ENCODE measurements around the gene RASAL1.

RASAL1 gene

GRCh38 chr12:113064395-113065125, 71.0 kb downstream of the RASAL1 start:
- FAIRE-seq: no peak
- no peak for TF ChIP-seq POLR2AphosphoS5 (IDR thresholded peaks at IDR 0.05; ENCODE audit: low read depth, low read length)
- DNase-seq (ENCODE audit: insufficient read length): no peak

GRCh38 chr12:113063396-113064350, 71.9 kb downstream of the RASAL1 start:
- FAIRE-seq (no peak), DNase-seq (ENCODE audit: insufficient read length) (no peak)
- TF ChIP-seq POLR2A (IDR thresholded peaks at IDR 0.05; ENCODE audit: low read depth, low read length) (no peak), TAF1 (IDR thresholded peaks at IDR 0.05; ENCODE audit: borderline replicate concordance, low read depth, low read length) (no peak)

GRCh38 chr12:113062502-113063395, 72.8 kb downstream of the RASAL1 start:
- DNase-seq (ENCODE audit: insufficient read length) (no peak), FAIRE-seq (peak; percentile 33)
- no peak for TF ChIP-seq TAF1 (IDR thresholded peaks at IDR 0.05; ENCODE audit: borderline replicate concordance, low read depth, low read length)
- TF ChIP-seq POLR2AphosphoS5 (IDR thresholded peaks at IDR 0.05; ENCODE audit: low read depth, low read length): no peak

GRCh38 chr12:113061061-113061694, 74.4 kb downstream of the RASAL1 start:
- FAIRE-seq (peak; percentile 42), DNase-seq (ENCODE audit: insufficient read length) (no peak)
- no peak for TF ChIP-seq TAF1 (IDR thresholded peaks at IDR 0.05; ENCODE audit: borderline replicate concordance, low read depth, low read length)
- TF ChIP-seq POLR2AphosphoS5 (IDR thresholded peaks at IDR 0.05; ENCODE audit: low read depth, low read length): no peak
- no peak for TF ChIP-seq POLR2A (IDR thresholded peaks at IDR 0.05; ENCODE audit: low read depth, low read length)

GRCh38 chr12:113060336-113060960, 75.1 kb downstream of the RASAL1 start:
- no peak for DNase-seq (ENCODE audit: insufficient read length)
- TF ChIP-seq TAF1 (IDR thresholded peaks at IDR 0.05; ENCODE audit: borderline replicate concordance, low read depth, low read length): no peak
- no peak for TF ChIP-seq POLR2AphosphoS5 (IDR thresholded peaks at IDR 0.05; ENCODE audit: low read depth, low read length)
- no peak for TF ChIP-seq POLR2A (IDR thresholded peaks at IDR 0.05; ENCODE audit: low read depth, low read length)
- no peak for FAIRE-seq

- FAIRE-seq: no peak
- TF ChIP-seq POLR2AphosphoS5 (IDR thresholded peaks at IDR 0.05; ENCODE audit: low read depth, low read length) (no peak), POLR2A (IDR thresholded peaks at IDR 0.05; ENCODE audit: low read depth, low read length) (no peak), TAF1 (IDR thresholded peaks at IDR 0.05; ENCODE audit: borderline replicate concordance, low read depth, low read length) (no peak)
Observed at GRCh38 chr12:113059071-113059595, 76.4 kb downstream of the RASAL1 start.

GRCh38 chr12:113058553-113058952, 77.0 kb downstream of the RASAL1 start:
- FAIRE-seq (no peak), DNase-seq (ENCODE audit: insufficient read length) (no peak)
- TF ChIP-seq POLR2A (IDR thresholded peaks at IDR 0.05; ENCODE audit: low read depth, low read length) (no peak), POLR2AphosphoS5 (IDR thresholded peaks at IDR 0.05; ENCODE audit: low read depth, low read length) (no peak), TAF1 (IDR thresholded peaks at IDR 0.05; ENCODE audit: borderline replicate concordance, low read depth, low read length) (no peak)

More at GRCh38 chr12:113059071-113059595, 76.4 kb downstream of the RASAL1 start:
- DNase-seq (ENCODE audit: insufficient read length): no peak

GRCh38 chr12:113057565-113058485, 77.7 kb downstream of the RASAL1 start:
- DNase-seq (ENCODE audit: insufficient read length) (no peak), FAIRE-seq (no peak)
- no peak for TF ChIP-seq POLR2AphosphoS5 (IDR thresholded peaks at IDR 0.05; ENCODE audit: low read depth, low read length)
- no peak for TF ChIP-seq TAF1 (IDR thresholded peaks at IDR 0.05; ENCODE audit: borderline replicate concordance, low read depth, low read length)
- no peak for TF ChIP-seq POLR2A (IDR thresholded peaks at IDR 0.05; ENCODE audit: low read depth, low read length)

GRCh38 chr12:113056631-113057488, 78.7 kb downstream of the RASAL1 start, which contains the start of gene DTX1:
DTX1 (plus strand) TSS chr12:113056730; CDS start chr12:113058193, 1,463 bp downstream.
- no peak for FAIRE-seq
- DNase-seq (ENCODE audit: insufficient read length): no peak

More at GRCh38 chr12:113056631-113057488, 78.7 kb downstream of the RASAL1 start, which contains the start of gene DTX1:
- TF ChIP-seq POLR2A (IDR thresholded peaks at IDR 0.05; ENCODE audit: low read depth, low read length) (no peak), POLR2AphosphoS5 (IDR thresholded peaks at IDR 0.05; ENCODE audit: low read depth, low read length) (no peak), TAF1 (IDR thresholded peaks at IDR 0.05; ENCODE audit: borderline replicate concordance, low read depth, low read length) (no peak)
